Measurements from ENCODE around the gene UBASH3A.

- TF ChIP-seq POLR2A (IDR thresholded peaks at IDR 0.05) (no peak), CTCF (IDR thresholded peaks at IDR 0.05) (no peak), POLR2AphosphoS5 (IDR thresholded peaks at IDR 0.05) (no peak)
Measured at GRCh38 chr21:42411891-42412635, 8.4 kb downstream of the UBASH3A start.
